Ascending aorta (tissue), 2 donors: ENCODE data around the gene PANK1. TPM values are rescaled to one million over a fixed set of nuclear protein-coding genes. Genes with fewer than 3 reads are reported as not detected.

Experiments used
- DNase-seq, 2 donors: peaks; one replicate each; pipeline ENCODE4 v3.0.0-alpha.2; 2019; ENCODE audit warnings: low spot score in 2 of 2
- H3K27ac ChIP-seq, 2 donors: fragments of 200-600 bp; sonication (generic); one replicate each; pipeline ENCODE4 v1.5.1; 2016 to 2017; ENCODE audit warnings: mild to moderate bottlenecking in 1 of 2
- H3K27me3 ChIP-seq: fragments of 200-600 bp; sonication (generic); one replicate; pipeline ENCODE4 v1.5.1; 2017
- H3K36me3 ChIP-seq, 2 donors: fragments of 200-600 bp; sonication (generic); one replicate each; pipeline ENCODE4 v1.5.1; 2016
- H3K4me1 ChIP-seq, 2 donors: fragments of 200-600 bp; sonication (generic); one replicate each; pipeline ENCODE4 v1.5.1; 2016 to 2017; ENCODE audit warnings: mild to moderate bottlenecking in 1 of 2
- H3K4me3 ChIP-seq, 2 donors: fragments of 200-600 bp; sonication (generic); one replicate each; pipeline ENCODE4 v1.5.1; 2016 to 2017; ENCODE audit warnings: mild to moderate bottlenecking in 1 of 2
- H3K9me3 ChIP-seq, 2 donors: fragments of 200-600 bp; sonication (generic); one replicate each; pipeline ENCODE4 v1.5.1; 2016
- CTCF ChIP-seq, 3 experiments: fragments of 200-600 bp in 2 of 3; fragments of 450-650 bp in 1 of 3; sonication (generic) in 2 of 3; IDR thresholded peaks; one replicate each; pipeline ENCODE4 v1.5.1; 2016 to 2019; ENCODE audit warnings: antibody characterized with exemption in 3 of 3, mild to moderate bottlenecking in 1 of 3, moderate library complexity in 1 of 3
- intact Hi-C: fragments of 100-400 bp; cut with DNase I; formaldehyde crosslinking; loops from one replicate; pipeline ENCODE4 v1.15.1; 2023
- total RNA-seq: library from RNA; depleted of rRNA; stranded (reverse); fragments of >200 nt; gene quantifications from one replicate; pipeline ENCODE4 v1.1.0, GENCODE V29; 2016

Gene PANK1
- total RNA-seq, 1 donor from 2014 or later, result 1.5 TPM

- Histone ChIP-seq H3K4me3 (no peak overlapping the region), H3K27me3 (no peaks in the 10 kb centered on the region), H3K27ac (no peak overlapping the region), H3K9me3 (no peaks in the 10 kb centered on the region), H3K4me1 (no peaks in the 10 kb centered on the region), H3K36me3 (no peaks in the 10 kb centered on the region)
- no peak for TF ChIP-seq CTCF (IDR thresholded peaks at IDR 0.05)
- DNase-seq, result no peak
- intact Hi-C loops, result no loop called here
Observed at GRCh38 chr10:89684604-89685003, 39.6 kb upstream of the PANK1 start.

GRCh38 chr10:89683883-89684282, 38.8 kb upstream of the PANK1 start:
- Histone ChIP-seq H3K27me3 (no peaks in the 10 kb centered on the region), H3K9me3 (no peaks in the 10 kb centered on the region), H3K4me1 (no peaks in the 10 kb centered on the region), H3K4me3 (no peak overlapping the region), H3K36me3 (no peaks in the 10 kb centered on the region), H3K27ac (no peak overlapping the region)
- intact Hi-C loops, result no loop called here
- no peak for DNase-seq
- TF ChIP-seq CTCF (IDR thresholded peaks at IDR 0.05), result no peak

- Histone ChIP-seq H3K36me3 (no peaks in the 10 kb centered on the region), H3K4me3 (no peak overlapping the region), H3K9me3 (no peaks in the 10 kb centered on the region), H3K4me1 (no peaks in the 10 kb centered on the region), H3K27ac (no peak overlapping the region), H3K27me3 (no peaks in the 10 kb centered on the region)
- no peak for TF ChIP-seq CTCF (IDR thresholded peaks at IDR 0.05)
- DNase-seq, result no peak
- intact Hi-C loops, result no loop called here
Observed at GRCh38 chr10:89679986-89680385, 34.9 kb upstream of the PANK1 start.

- Histone ChIP-seq H3K27ac (no peak overlapping the region), H3K9me3 (no peaks in the 10 kb centered on the region), H3K4me3 (no peak overlapping the region), H3K4me1 (no peaks in the 10 kb centered on the region), H3K27me3 (no peaks in the 10 kb centered on the region), H3K36me3 (no peaks in the 10 kb centered on the region)
- intact Hi-C loops, result no loop called here
- no peak for TF ChIP-seq CTCF (IDR thresholded peaks at IDR 0.05)
- no peak for DNase-seq
Observed at GRCh38 chr10:89677341-89677740, 32.3 kb upstream of the PANK1 start.

GRCh38 chr10:89670926-89671325, 25.9 kb upstream of the PANK1 start:
- DNase-seq, result no peak
- no peak overlapping the region for H3K4me3 ChIP-seq
- no peak overlapping the region for H3K27ac ChIP-seq
- intact Hi-C loops, result no loop called here
- no peak for TF ChIP-seq CTCF (IDR thresholded peaks at IDR 0.05)
- H3K9me3 ChIP-seq, result no peaks in the 10 kb centered on the region
- no peaks in the 10 kb centered on the region for H3K27me3 ChIP-seq
- H3K4me1 ChIP-seq, result no peaks in the 10 kb centered on the region
- no peaks in the 10 kb centered on the region for H3K36me3 ChIP-seq

GRCh38 chr10:89669985-89670384, 24.9 kb upstream of the PANK1 start:
- TF ChIP-seq CTCF (IDR thresholded peaks at IDR 0.05), result no peak
- no peaks in the 10 kb centered on the region for H3K9me3 ChIP-seq
- H3K27ac ChIP-seq, result no peak overlapping the region
- intact Hi-C loops, result no loop called here
- no peak for DNase-seq
- no peaks in the 10 kb centered on the region for H3K4me1 ChIP-seq
- no peaks in the 10 kb centered on the region for H3K27me3 ChIP-seq
- no peak overlapping the region for H3K4me3 ChIP-seq
- H3K36me3 ChIP-seq, result no peaks in the 10 kb centered on the region
